Umbilical cord (tissue), 2 donors: ENCODE results near the gene MAPT. TPM values are rescaled to one million over a fixed set of nuclear protein-coding genes. Genes with fewer than 3 reads are reported as not detected.
"Not testable (repeated sequence)": the region's sequence is repeated elsewhere in the genome, so short reads cannot be mapped to it uniquely, and the experiment has no call there.

ENCODE experiments used
- DNase-seq: peaks from one replicate; pipeline ENCODE4 v3.0.0-alpha.2; 2015; ENCODE audit warnings: low spot score
- total RNA-seq: library from RNA; depleted of rRNA; stranded (reverse); fragments of >200 nt; gene quantifications from one replicate; pipeline ENCODE4 v1.2.3, GENCODE V29; 2014; ENCODE audit warnings: low replicate concordance; ENCODE audit not compliant: insufficient read depth

The MAPT gene
- total RNA-seq, 1 donor from 2014 or later = 1.7 TPM

DNA sequence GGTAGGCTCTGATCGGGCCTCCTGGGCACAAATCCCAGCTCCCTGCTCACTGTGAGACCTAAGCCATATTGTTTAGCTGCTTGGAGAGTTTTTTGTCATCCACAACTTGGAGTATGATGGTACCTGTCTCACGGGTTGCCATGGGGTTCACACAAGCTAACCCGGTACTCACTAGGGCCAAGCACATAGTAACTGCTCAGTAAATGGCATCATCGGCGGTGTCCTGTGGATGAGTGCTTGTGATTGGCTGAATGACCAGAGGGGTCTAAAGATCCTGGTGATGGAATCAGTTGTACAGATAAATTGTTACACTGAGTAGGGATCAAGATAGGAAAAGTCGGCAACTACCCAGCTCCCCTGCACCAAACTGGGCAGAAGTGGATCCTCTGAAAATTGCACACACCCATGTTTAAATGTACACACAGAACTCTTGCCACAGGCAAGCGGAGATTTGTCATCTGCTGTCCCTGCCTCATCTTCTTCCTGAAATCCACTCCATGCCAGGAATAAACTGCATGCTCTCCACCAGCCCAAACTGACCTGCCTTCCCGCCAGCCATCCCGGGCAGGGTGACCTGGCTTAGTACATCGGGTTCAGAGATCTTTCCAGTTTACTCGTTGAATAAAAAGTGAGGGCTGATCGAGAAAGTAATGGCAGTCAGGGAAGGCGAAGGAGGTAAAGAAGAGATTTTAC lies 6.5 kb downstream of the MAPT start:
- DNase-seq = no peak

GRCh38 chr17:45902892-45903346 lies 8.6 kb downstream of the MAPT start:
- DNase-seq = no peak

- no peak for DNase-seq
Measured at GRCh38 chr17:45904866-45905265, 10.5 kb downstream of the MAPT start.

DNA sequence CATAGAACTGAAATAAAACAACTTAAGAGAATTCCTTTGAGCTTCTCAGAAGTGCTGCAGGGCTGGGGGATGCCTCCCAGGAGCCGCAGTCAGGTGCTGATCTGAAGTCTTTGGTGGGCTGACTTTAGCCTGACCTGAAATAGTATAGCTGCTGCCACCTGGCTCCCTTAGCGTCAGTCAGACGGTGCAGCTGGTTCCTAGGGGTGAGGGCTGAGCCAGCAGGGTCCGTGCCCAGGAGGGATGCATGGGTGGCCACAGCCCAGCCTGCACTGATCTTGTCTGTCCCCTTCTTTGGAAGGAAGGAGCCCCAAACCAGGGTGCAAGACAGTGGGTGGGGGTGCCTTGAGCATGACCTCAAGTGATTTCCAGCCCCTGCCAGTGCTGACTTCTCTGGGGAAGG lies 11.5 kb downstream of the MAPT start:
- no peak for DNase-seq

- DNase-seq = no peak
Measured at GRCh38 chr17:45906237-45906636, 11.9 kb downstream of the MAPT start.

GRCh38 chr17:45906927-45907622 lies 12.7 kb downstream of the MAPT start:
- no peak for DNase-seq

GRCh38 chr17:45907750-45908395 lies 13.5 kb downstream of the MAPT start:
- no peak for DNase-seq

GRCh38 chr17:45908460-45908859 lies 14.1 kb downstream of the MAPT start:
- no peak for DNase-seq

DNA sequence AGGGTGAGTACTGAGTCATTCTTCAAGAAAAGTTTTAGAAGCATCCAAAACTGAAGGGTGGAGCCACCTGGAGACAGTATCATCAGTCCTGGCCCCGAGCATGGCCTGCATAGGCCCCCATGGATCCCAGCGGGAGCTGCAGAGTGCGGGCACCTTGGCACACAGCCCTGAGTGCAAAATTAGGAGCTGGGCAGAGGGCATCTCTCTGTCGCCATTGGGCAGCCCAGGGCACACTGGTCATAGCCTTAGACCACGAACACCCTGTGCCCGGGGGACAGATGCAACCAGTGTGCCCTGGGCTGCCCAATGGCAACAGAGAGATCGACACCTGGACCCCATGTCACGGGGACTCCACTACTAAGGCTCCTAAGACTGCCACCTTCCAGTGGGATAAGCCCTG lies 14.6 kb downstream of the MAPT start:
- DNase-seq = no peak

DNA sequence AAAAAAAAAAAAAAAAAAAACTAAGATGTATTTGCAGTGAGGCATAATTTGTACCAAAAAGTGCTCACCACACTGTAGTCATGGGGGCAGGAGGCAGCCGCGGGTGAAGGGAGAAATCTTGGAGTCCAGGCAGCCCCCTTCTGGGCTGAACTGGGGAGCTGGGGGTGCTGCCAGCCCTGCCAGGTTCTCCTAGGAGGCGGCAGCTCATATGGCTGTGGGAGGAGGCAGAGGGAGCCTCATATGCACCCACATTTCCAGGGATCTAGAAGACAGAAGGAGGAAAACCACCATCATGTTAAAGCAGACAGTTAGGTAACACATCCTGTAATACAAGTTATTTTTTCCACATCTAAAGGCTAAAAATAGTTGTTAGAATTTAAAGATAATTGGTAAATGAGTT lies 16.3 kb downstream of the MAPT start:
- no peak for DNase-seq

GRCh38 chr17:45912319-45912718 lies 18.0 kb downstream of the MAPT start:
- DNase-seq = no peak

DNA sequence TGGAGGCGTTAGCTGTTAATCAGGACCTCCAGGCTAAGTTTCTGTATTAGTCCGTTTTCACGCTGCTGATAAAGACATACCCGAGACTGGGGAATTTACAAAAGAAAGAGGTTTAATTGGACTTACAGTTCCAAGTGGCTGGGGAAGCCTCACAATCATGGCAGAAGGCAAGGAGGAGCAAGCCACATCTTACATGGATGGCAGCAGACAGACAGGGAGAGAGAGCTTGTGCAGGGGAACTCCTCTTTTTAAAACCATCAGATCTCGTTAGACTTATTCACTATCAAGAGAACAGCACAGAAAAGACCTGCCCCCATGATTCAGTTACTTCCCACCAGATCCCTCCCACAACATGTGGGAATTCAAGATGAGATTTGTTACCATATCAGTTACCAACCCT lies 18.7 kb downstream of the MAPT start:
- DNase-seq = not testable (repeated sequence)

DNA sequence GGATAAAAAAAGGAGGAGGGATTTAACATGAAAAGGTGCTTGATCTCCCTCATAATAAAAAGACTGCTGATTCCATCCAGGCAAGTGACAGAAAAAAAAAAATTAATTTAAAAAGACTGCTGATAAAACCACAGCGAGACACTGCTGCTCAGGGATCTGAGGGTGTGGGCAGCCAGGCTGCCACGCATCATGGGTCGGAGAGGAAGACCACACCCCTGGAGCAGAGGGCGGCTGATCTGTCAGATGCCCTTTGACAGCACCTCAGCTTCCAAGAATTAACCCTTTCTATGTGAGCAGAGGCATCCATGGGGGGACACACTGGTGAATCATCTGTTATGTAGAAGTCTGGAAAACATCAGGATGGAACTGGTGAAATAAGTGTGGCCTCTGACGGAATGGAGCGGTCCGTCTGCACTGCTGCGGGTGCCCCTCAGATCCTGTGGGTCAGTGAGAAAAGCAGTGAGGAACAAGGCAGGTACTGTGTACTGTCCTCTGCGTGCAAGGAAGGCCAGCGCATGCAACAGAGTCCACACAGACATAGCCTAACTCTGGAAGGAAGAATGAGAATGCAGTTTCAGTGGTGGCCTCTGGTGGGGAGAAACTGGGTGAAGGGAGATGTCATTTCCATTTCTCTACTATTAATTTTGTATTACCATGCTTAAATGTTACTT lies 19.8 kb downstream of the MAPT start:
- no peak for DNase-seq

DNA sequence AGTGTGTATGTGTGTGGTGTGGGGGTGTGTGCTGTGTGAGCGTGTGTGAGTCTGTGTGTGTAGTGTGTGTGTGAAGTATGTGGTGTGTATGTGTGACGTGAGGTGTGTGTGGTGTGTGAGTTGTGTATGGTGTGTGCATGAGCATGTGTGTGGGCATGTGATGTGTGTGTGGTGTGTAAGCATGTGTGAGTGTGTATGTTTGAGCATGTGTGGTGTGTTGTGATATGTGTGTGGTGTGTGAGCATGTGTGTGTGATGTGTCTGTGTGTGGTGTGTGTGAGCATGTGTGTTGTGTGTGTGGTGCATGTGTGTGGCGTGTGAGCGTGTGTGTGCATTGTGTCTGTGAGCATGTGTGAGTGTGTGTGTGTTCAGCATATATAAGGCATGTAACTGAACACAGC lies 20.9 kb downstream of the MAPT start:
- DNase-seq = no peak

- DNase-seq = no peak
Measured at GRCh38 chr17:45917081-45917480, 22.7 kb downstream of the MAPT start.

- no peak for DNase-seq
Measured at GRCh38 chr17:45918241-45918745, 23.9 kb downstream of the MAPT start.

DNA sequence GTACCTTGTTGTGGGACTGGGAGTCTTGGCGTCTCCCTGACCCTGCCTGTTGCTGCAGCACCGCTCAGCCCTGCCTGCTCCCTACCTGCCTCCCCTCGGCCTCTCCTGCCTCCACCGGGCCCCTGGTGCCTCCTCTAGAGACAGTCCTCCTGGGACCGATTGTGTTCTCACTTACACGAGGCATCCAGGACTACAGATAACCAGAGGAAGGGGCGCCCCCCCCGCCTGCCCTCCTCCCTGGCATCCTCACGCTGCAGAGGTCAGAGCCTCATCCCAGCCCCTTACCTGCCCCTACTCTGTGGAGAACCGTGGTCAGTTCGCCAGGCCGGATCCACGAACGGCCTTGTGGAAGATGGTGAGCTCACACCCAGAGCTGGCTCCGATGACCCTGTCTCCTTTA lies 24.8 kb downstream of the MAPT start:
- no peak for DNase-seq

DNA sequence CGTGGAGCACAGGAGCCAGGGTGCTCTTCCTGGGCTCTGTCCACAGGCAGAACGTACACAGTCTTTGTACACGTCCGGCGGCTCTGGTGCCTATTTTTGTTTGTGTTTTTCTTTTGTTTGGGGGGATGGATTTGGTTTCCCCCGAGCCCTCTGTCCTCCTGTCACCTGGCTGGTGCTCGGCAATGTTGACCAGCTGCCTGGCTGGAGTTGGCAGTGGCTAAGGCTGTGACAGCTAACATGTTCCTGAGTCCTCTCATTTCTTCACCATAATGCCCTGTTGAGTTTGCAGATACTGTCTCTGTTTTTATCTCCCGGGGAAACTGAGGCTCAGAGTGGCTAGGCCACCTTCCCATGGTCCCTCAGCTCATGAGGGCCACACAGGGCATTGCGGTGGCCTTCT lies 25.7 kb downstream of the MAPT start:
- no peak for DNase-seq

DNA sequence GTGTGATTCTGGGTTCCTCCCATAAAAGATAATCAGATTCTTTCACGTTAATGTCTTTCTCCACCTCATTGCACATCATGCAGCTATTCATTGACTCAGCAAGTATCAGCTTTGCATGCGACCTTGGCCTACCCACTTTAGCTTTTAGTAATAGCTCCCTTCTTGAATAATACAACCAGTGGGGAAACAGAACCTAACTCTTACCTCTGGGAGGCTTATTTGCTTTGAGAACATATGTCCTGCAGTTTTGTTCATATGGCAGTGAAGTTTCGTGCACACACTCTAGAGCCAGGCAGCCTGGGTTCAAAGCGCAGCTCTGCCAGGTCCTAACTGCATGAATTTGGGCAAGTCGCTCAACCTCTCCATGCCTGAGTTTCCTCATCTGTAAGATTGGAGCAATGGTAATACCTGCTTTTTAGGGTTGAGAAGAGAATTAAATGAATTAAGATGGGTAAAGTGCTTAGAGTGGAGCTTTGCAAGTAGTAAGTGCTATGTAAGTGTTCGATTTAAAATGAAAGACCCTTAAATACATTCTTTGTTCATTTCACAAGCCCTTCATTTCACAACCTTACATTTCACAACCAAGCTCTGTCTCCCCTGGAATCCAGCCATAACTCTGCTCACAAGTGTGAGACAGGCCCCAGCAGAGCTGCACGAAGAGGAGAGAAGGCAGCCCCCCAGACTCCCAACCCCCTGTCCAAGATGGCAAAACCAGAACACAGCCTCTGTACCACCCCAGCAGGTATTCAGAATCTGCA lies 29.3 kb downstream of the MAPT start:
- DNase-seq = no peak

DNA sequence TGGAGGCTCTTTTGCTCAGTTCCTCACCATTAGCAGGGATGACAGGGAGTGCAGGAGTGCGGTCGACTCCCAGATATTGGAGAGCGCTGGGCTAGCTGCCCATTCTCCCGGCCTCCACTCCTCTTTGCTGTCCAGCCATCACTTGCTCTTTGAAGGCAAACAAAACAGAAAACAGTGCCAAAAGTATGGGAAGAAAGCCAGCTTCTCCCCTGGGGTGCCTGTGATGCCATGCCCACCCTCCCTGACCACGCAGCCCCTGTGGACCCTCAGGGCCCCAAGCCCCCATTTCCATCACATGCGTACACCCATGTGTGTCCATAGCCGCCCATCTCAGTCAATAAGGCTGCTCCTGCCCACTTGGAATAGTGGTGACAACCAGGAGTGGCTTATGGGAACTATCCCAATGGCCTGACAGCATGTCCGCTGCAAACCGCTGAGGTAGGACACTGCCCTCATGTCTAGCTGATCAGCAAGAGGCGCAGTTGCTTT lies 30.0 kb downstream of the MAPT start:
- DNase-seq = no peak

- no peak for DNase-seq
Measured at GRCh38 chr17:45925311-45925710, 31.0 kb downstream of the MAPT start.
